HCT116 (cell line): ENCODE measurements around the gene PYY. TPM values are rescaled to one million over a fixed set of nuclear protein-coding genes. Genes with fewer than 3 reads are reported as not detected.

Experiments
- ATAC-seq: fragments of 200-7000 bp; cut with Tn5 transposase; 2 replicates; pipeline ENCODE4 v1.9.1; 2020; ENCODE audit warnings: mild to moderate bottlenecking, moderate library complexity
- BruUV-seq: library from RNA; stranded (reverse); fragments of 400-500 nt; replicated peaks from 2 replicates; lab custom pipeline; 2021; lab: Mats Ljungman, UMichigan
- CTCF ChIA-PET: fragments of 300-600 bp; sonication (Branson Sonifier 250); formaldehyde crosslinking; loops from one replicate; lab custom pipeline; 2021; ENCODE audit warnings: antibody characterized with exemption; lab: Charles Lee
- POLR2A ChIA-PET: fragments of 300-600, 350-600 bp; sonication (Branson Sonifier 250); formaldehyde crosslinking; loops from one replicate; lab custom pipeline; 2021; ENCODE audit warnings: antibody characterized with exemption; lab: Charles Lee
- RAD21 ChIA-PET, 2 experiments: fragments of 300-600 bp; sonication (Branson Sonifier 250); formaldehyde crosslinking; loops; one replicate each; lab custom pipeline; 2023; ENCODE audit warnings: low total read pairs in 2 of 2; ENCODE audit not compliant: uncharacterized antibody in 2 of 2, unreplicated experiment in 2 of 2, low non-redundant PET in 1 of 2; lab: Charles Lee
- DNase-seq: peaks from one replicate; pipeline ENCODE4 v3.0.0-alpha.2; 2010; ENCODE audit warnings: low read depth, low spot score
- H2AFZ ChIP-seq: fragments of 200-600 bp; shearing (Covaris generic), sonication (generic); 2 replicates; pipeline ENCODE4 v1.6.1; 2017; ENCODE audit warnings: low read depth, mixed run types, mixed read lengths, antibody characterized with exemption, low read length; ENCODE audit not compliant: poor library complexity, severe bottlenecking
- H3K27ac ChIP-seq: 2 replicates; pipeline ENCODE4 v1.5.1; 2012; ENCODE audit warnings: low read depth, low read length
- H3K27me3 ChIP-seq: fragments of 200-600 bp; sonication (generic); 2 replicates; pipeline ENCODE4 v1.6.1; 2016; ENCODE audit warnings: mixed run types, low read length, mixed read lengths; ENCODE audit not compliant: insufficient read depth
- H3K36me3 ChIP-seq, 2 experiments: fragments of 200-500 bp in 1 of 2; fragments of 200-600 bp in 1 of 2; sonication (Bioruptor generic) in 1 of 2; sonication (generic) in 1 of 2; 2 replicates each; pipeline versions ENCODE4 v1.5.1 to v1.6.1; 2014 to 2016; ENCODE audit warnings: low read length in 2 of 2, inconsistent platforms in 1 of 2, mixed read lengths in 1 of 2, mixed run types in 1 of 2; ENCODE audit not compliant: insufficient read depth in 2 of 2, control insufficient read depth in 1 of 2
- H3K4me1 ChIP-seq, 2 experiments: fragments of 200-600 bp in 1 of 2; sonication (generic) in 1 of 2; 2 replicates each; pipeline versions ENCODE4 v1.5.1 to v1.6.1; 2012 to 2017; ENCODE audit warnings: low read length in 2 of 2, inconsistent platforms in 1 of 2, mild to moderate bottlenecking in 1 of 2, mixed read lengths in 1 of 2, mixed run types in 1 of 2, moderate library complexity in 1 of 2; ENCODE audit not compliant: insufficient read depth in 2 of 2, control insufficient read depth in 1 of 2
- H3K4me2 ChIP-seq: fragments of 200-600 bp; sonication (generic); 2 replicates; pipeline ENCODE4 v1.6.1; 2017; ENCODE audit warnings: mixed run types, low read length, mixed read lengths
- H3K4me3 ChIP-seq, 2 experiments: fragments of 200-600 bp in 1 of 2; sonication (generic) in 1 of 2; replicated peaks in 1 of 2; 2 replicates each; pipeline ENCODE4 v1.5.1; 2011 to 2016; ENCODE audit warnings: low read length in 2 of 2, control low read depth in 1 of 2, low read depth in 1 of 2, mild to moderate bottlenecking in 1 of 2, mixed read lengths in 1 of 2, mixed run types in 1 of 2
- H3K79me2 ChIP-seq: fragments of 200-600 bp; sonication (generic); 2 replicates; pipeline ENCODE4 v1.6.1; 2017; ENCODE audit warnings: mild to moderate bottlenecking, mixed run types, low read length, moderate library complexity, mixed read lengths; ENCODE audit not compliant: insufficient read depth
- H3K9ac ChIP-seq: fragments of 200-600 bp; sonication (generic); 2 replicates; pipeline ENCODE4 v1.6.1; 2016; ENCODE audit warnings: low read length, mixed read lengths
- H3K9me2 ChIP-seq: fragments of 200-600 bp; sonication (generic), shearing (Covaris generic); 2 replicates; pipeline ENCODE4 v1.6.1; 2017; ENCODE audit warnings: mixed run types, mild to moderate bottlenecking, moderate library complexity; ENCODE audit not compliant: insufficient read depth
- H3K9me3 ChIP-seq, 2 experiments: fragments of 200-500 bp in 1 of 2; fragments of 200-600 bp in 1 of 2; sonication (Bioruptor generic) in 1 of 2; sonication (generic) in 1 of 2; 2 replicates each; pipeline ENCODE4 v1.6.1; 2014 to 2017; ENCODE audit warnings: low read length in 2 of 2, mixed read lengths in 2 of 2, inconsistent platforms in 1 of 2, low read depth in 1 of 2, mild to moderate bottlenecking in 1 of 2, mixed run types in 1 of 2, moderate library complexity in 1 of 2; ENCODE audit not compliant: control insufficient read depth in 1 of 2, insufficient read depth in 1 of 2
- H4K20me1 ChIP-seq: fragments of 200-600 bp; sonication (generic), shearing (Covaris generic); 2 replicates; pipeline ENCODE4 v1.6.1; 2017; ENCODE audit warnings: mixed run types, mild to moderate bottlenecking, moderate library complexity; ENCODE audit not compliant: insufficient read depth
- ELF1 ChIP-seq: IDR thresholded peaks from 2 replicates; pipeline ENCODE4 v1.6.1; 2012; ENCODE audit warnings: low read depth, borderline replicate concordance
- EZH2phosphoT487 ChIP-seq: fragments of 200-600 bp; IDR thresholded peaks from 2 replicates; pipeline ENCODE4 v1.6.1; 2018; ENCODE audit warnings: antibody characterized with exemption, borderline replicate concordance
- FOSL1 ChIP-seq: IDR thresholded peaks from 2 replicates; pipeline ENCODE4 v1.6.1; 2012; ENCODE audit warnings: low read depth
- POLR2A ChIP-seq: IDR thresholded peaks from 2 replicates; pipeline ENCODE4 v1.7.0; 2011; ENCODE audit warnings: borderline replicate concordance; ENCODE audit not compliant: insufficient read depth, insufficient read length; ENCODE audit errors: extremely low read depth
- POLR2AphosphoS5 ChIP-seq: IDR thresholded peaks from 2 replicates; pipeline ENCODE4 v1.6.1; 2011; ENCODE audit warnings: mild to moderate bottlenecking, low read depth, low read length, moderate library complexity
- SIN3A ChIP-seq: IDR thresholded peaks from 2 replicates; pipeline ENCODE4 v1.6.1; 2012; ENCODE audit warnings: low read depth
- SRF ChIP-seq: IDR thresholded peaks from 2 replicates; pipeline ENCODE4 v1.6.1; 2012; ENCODE audit warnings: low read depth
- TCF7L2 ChIP-seq: IDR thresholded peaks from 2 replicates; pipeline ENCODE4 v1.7.0; 2011; ENCODE audit warnings: borderline replicate concordance, inconsistent platforms; ENCODE audit not compliant: insufficient read depth, insufficient read length; ENCODE audit errors: extremely low read depth
- YY1 ChIP-seq: IDR thresholded peaks from 2 replicates; pipeline ENCODE4 v1.6.1; 2011; ENCODE audit warnings: low read length, low read depth, moderate library complexity, mild to moderate bottlenecking; ENCODE audit not compliant: insufficient replicate concordance; ENCODE audit errors: extremely low read depth
- ZBTB33 ChIP-seq: IDR thresholded peaks from 2 replicates; pipeline ENCODE4 v1.6.1; 2011; ENCODE audit warnings: mild to moderate bottlenecking, low read length, moderate library complexity; ENCODE audit not compliant: insufficient replicate concordance; ENCODE audit errors: extremely low read depth
- ZFX ChIP-seq: fragments of 450-650 bp; IDR thresholded peaks from 2 replicates; pipeline ENCODE4 v1.6.1; 2017
- intact Hi-C: fragments of 100-400 bp; cut with micrococcal nuclease; formaldehyde crosslinking; loops from 2 replicates; pipeline ENCODE4 v1.10.0; 2022
- total RNA-seq: library from RNA; stranded (reverse); gene quantifications from one replicate; pipeline ENCODE4 v1.2.1, GENCODE V29; 2021; ENCODE audit not compliant: unreplicated experiment
- TF ChIP-seq, protein P1 (sequence below): IDR thresholded peaks from 2 replicates; pipeline ENCODE4 v1.6.1; 2012

PYY gene
- total RNA-seq, 1 experiment from 2014 or later = 0.52 TPM

DNA sequence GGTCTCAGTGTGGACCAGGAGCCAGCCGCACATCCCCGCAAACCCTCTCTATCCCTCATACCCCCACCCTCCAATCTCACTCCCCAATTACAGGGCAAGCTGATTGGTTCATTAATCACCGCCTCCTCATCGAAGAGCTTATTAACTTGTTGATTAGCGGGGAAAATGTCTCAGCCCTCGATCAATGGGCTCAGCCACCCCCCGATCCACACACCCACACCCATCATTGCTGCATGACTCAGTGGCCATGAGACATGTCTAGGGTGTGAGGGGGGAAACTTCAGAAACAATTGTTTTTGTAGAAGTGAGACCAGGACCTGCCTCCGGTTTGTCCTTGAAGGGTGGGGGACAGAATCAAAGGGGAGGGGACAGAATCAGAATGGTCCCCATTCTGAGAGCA is 2.5 kb upstream of the PYY start (continued):
- TF ChIP-seq SIN3A (no peak), POLR2A (no peak), ZFX (no peak), FOSL1 (no peak), TCF7L2 (no peak), EZH2phosphoT487 (no peak)
- TF ChIP-seq, protein P1, sequence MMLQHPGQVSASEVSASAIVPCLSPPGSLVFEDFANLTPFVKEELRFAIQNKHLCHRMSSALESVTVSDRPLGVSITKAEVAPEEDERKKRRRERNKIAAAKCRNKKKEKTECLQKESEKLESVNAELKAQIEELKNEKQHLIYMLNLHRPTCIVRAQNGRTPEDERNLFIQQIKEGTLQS = no peak

DNA sequence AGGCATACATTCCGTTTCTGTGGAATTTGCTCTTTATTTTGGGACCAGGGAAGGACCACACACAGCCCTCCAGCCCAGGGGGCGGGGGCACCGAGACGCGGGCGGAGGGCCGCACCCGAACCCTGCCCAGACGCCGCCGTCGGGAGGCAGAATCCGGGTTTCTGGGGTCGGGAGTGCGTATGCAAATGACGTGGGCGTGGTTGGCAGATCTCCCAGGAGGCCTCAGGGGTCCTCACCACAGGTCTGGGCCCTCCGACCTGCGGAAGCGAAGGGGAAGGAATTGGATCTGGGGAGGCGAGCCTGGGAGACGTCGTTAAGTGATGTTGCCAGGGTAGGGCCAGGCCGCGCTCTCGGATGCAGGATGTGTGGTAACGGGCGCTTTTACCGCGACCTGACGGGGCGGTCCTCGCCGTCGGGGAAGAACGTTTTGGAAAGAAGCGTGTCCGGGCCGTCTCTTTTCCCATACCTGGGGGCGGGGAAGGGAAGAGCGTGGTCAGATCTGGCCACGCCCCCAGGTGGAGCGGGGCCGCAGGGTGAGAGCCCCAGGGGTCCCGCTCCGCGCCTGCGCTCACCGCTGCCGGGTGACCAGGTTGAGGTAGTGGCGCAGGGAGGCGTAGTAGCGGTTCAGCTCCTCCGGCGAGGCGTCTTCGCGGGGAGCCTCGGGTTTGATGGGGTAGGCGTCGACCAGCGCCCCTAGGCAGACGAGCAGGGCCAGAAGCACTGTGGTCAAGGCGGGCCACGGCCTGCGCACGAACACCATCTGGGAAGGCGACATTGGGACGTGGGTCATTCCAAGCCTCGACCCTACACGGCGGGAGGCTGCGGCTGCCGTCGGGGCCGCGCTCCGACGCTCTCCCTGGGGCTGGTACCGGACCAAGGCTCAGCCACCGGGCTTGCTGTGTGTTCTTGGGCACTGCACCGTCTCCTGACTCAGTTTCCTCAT is 745 bp downstream of the PYY start:
- H3K27me3 ChIP-seq = no peaks in the 10 kb centered on the region
- CTCF ChIA-PET = interaction anchor here (0.6 kb wide), 1 partner anchor 48 kb away, joined by 3 read pairs; no protein-coding TSS in a partner anchor

More for the DNA sequence above, 745 bp downstream of the PYY start:
- Histone ChIP-seq H3K36me3 (no peaks in the 10 kb centered on the region), H3K27ac (no peak overlapping the region), H3K4me3 (no peak overlapping the region), H4K20me1 (no peaks in the 10 kb centered on the region), H3K9me3 (no peaks in the 10 kb centered on the region), H3K9ac (no peak overlapping the region), H3K9me2 (no peaks in the 10 kb centered on the region), H2AFZ (no peak overlapping the region), H3K79me2 (no peaks in the 10 kb centered on the region), H3K4me2 (no peak overlapping the region), H3K4me1 (no peaks in the 10 kb centered on the region)
- ATAC-seq (no peak), DNase-seq (no peak)
- intact Hi-C loops = no loop called here
- ChIA-PET RAD21 (no interaction called here), POLR2A (no interaction called here)
- TF ChIP-seq ZBTB33 (no peak), POLR2A (no peak), YY1 (no peak), SRF (no peak), FOSL1 (no peak), ELF1 (no peak), TCF7L2 (no peak), ZFX (no peak), POLR2AphosphoS5 (no peak)
- TF ChIP-seq, protein P1 = no peak
- BruUV-seq = no TSS peak
